ENCODE measurements around the gene MEIOSIN. TPM values are rescaled to one million over a fixed set of nuclear protein-coding genes. Genes with fewer than 3 reads are reported as not detected.

Gene MEIOSIN
- total RNA-seq, 1 donor from 2014 or later, result not detected

DNA sequence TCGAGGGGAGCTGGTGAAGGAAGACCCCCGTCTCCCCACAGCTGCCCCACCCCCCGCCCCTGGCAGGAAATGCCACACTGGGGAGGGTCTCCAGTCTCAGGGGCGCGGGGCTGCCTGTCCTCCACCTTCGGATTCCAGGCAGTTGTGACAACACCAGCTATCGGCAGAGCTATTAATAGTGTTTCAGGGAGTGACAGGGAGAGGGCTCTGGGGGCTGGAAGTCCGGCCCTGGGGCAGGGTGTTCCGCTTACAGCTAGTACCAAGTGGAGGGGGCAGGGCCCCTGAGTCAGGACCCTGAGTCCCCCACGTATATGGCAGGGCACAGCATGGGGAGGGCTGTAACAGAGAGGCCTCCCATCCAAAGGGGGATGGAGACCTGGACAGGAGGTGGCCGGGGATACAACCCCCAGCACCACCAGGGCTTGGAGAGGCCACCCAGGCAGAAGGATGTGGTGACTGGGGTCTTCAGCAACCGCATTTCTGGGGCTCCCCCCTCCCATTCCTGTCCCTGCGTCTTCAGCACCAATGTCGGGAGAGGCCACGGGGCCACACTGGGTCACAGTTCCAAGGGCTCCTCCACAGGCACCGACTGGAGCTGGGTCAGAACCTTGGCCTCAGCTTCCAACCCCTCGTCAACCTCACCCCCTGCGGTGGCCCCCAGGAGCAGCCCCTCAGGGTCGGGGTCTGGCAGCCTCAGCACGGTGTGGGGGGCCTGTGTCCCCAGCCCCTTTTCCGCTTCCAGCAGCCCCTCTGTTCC lies 31.9 kb downstream of the MEIOSIN start:
- no peak for DNase-seq (ENCODE audit: low read depth in 2 of 2)

- no peak for DNase-seq (ENCODE audit: low read depth in 2 of 2)
These were observed 32.6 kb downstream of the MEIOSIN start for GRCh38 chr19:45765702-45766295.

- DNase-seq (ENCODE audit: low read depth in 2 of 2), result no peak
These were observed 33.1 kb downstream of the MEIOSIN start for GRCh38 chr19:45766296-45766868.

DNA sequence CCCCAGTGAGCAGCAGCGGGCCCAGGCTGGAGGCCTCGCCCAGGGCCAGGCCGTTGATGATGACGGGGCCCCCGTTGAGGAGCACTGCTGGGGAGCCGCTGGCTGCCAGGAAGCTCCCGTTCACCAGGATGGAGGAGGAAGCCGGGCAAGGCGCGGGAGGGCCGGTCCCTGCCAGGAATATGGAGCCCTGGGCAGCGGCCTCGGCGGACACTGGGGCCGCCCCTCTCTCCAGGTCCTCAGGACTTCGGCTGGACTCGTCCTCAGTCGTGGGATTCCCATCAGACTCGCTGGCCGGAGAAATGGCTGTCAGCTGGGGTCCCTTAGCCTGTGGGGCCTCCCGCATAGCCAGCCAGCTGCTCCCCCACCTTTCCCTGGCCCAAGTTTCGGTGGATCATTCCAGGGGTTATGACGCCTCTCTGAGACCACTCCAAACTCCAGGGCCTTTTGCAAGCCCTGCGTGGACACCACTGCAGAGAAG lies 33.7 kb downstream of the MEIOSIN start:
- peak in 1 of 2 donors; percentile 16 for DNase-seq (ENCODE audit: low read depth in 2 of 2)

- DNase-seq (ENCODE audit: low read depth in 2 of 2), result peak in 1 of 2 donors; percentile 77
These were observed 34.2 kb downstream of the MEIOSIN start for GRCh38 chr19:45767410-45767880.

DNA sequence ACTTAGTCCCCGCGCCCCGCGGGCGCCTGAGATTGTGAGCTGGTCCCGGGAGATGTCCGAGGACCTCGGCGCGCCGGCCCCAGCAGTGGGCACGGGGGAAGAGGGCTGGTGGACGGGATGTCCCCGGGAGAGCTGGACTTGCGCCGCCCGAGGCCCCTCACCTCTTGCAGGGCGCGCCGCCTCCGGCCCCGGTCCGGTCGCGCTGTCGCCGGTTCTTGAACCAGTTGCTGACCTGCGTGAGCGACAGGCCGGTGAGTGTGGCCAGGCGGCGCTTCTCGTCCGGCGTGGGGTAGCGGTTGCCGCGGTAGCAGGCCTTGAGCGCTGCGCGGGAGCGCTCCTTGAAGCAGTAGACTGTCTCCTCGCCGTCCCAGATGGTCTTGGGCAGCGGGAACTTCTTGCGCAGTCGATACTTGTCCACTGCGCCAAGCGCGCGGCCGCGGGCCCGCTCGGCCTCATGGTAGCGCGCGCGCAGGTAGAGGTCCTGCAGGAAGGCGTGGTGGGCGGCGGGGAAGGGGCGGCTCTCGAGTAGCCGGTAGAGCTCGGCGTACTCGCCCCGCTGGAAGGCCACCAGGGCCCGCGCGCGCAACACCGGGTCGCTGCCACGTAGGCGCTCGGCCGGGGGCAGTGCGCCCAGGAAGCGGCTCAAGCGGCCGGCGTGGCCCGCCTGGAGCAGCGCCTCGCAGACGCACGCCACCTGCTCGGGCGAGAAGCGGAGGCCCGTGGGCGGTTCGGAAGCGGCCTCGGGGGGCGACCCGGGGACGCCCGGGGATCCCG lies 34.8 kb downstream of the MEIOSIN start:
- DNase-seq (ENCODE audit: low read depth in 2 of 2), result peak in 1 of 2 donors; percentile 70

DNA sequence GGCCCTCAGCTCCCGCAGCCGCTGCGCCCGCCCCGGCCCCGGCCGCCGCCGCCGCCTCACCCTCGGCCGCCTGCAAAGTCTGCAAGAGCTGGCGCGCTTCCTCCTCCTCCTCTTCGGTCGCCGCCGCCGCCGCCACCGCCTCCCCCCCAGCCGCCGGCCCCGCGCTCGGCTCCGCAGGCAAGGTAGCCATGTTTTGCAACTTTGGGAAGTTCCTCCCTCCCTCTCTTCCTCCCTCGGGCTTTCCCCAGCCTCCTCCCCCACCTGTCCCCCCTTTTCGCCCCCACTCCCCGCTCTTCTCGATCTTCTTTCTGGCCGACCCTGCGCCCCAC lies 35.4 kb downstream of the MEIOSIN start:
- DNase-seq (ENCODE audit: low read depth in 2 of 2), result peak in 1 of 2 donors; percentile 43

DNA sequence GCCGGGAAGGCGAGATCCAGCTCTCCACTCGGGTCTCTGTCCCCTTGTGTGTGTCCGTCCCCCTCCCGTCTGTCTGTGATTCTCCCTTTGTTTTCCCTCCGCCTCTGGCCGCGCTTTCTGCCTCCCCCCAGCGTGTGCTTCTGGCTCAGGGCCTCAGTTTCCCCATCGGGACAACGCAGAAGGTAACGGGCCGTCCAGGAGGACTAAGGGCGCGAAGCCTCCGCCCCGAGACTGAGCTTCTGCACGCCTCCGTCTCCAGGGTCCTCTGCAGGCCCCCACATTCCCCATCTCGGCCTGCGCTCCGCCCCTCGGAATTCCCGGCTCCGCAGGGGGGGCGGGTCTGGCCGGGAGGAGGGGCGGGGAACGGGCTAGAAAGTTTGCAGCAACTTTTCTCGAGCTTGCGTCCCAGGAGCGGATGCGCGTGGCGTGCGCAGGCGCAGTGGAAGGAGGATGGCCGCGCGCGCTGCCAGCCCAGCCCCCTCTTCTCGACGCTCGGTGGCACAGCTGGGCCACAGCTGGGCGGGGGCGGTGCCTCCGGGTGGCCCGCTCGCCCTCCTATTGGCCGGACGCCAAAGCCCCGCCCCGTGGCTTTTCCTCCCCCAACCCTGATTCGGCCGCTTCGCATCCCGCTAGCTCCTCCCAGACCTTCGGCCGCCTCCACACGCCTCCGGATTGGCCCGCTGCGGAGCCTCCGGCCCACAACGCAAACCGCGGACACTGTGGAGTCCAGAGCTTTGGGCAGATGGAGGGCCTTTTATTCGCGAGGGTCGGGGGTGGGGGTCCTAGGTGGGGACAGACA lies 35.9 kb downstream of the MEIOSIN start, which contains the start of gene SIX5:
SIX5 (minus strand) TSS at position 269 of the 799 bp plus-strand sequence. CDS start 408 bp downstream, outside the sequence.
- DNase-seq (ENCODE audit: low read depth in 2 of 2), result peak; percentile 96 to 98

- DNase-seq (ENCODE audit: low read depth in 2 of 2), result no peak
These were observed 36.6 kb downstream of the MEIOSIN start for GRCh38 chr19:45769821-45770191.

DNA sequence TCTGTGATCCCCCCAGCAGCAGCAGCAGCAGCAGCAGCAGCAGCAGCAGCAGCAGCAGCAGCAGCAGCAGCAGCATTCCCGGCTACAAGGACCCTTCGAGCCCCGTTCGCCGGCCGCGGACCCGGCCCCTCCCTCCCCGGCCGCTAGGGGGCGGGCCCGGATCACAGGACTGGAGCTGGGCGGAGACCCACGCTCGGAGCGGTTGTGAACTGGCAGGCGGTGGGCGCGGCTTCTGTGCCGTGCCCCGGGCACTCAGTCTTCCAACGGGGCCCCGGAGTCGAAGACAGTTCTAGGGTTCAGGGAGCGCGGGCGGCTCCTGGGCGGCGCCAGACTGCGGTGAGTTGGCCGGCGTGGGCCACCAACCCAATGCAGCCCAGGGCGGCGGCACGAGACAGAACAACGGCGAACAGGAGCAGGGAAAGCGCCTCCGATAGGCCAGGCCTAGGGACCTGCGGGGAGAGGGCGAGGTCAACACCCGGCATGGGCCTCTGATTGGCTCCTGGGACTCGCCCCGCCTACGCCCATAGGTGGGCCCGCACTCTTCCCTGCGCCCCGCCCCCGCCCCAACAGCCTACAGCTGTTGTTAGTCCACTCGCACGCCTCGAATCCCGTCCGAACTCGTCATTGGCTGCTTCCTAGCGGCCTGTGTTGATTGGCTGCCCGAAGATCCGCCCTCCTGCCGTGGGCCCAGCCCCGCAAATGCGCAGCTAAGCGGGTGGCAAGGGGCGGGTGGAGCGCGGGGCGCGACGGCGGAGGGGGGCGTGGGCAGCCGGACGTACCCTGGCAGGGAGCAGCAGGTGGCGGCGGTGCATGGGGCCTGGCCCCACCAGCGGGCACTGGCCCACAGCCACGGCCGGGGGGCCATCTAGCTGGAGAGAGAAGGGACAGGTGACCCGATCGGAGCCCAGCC lies 37.2 kb downstream of the MEIOSIN start:
- DNase-seq (ENCODE audit: low read depth in 2 of 2), result peak; percentile 96 to 100

GRCh38 chr19:45771311-45771933 lies 38.2 kb downstream of the MEIOSIN start:
- no peak for DNase-seq (ENCODE audit: low read depth in 2 of 2)

DNA sequence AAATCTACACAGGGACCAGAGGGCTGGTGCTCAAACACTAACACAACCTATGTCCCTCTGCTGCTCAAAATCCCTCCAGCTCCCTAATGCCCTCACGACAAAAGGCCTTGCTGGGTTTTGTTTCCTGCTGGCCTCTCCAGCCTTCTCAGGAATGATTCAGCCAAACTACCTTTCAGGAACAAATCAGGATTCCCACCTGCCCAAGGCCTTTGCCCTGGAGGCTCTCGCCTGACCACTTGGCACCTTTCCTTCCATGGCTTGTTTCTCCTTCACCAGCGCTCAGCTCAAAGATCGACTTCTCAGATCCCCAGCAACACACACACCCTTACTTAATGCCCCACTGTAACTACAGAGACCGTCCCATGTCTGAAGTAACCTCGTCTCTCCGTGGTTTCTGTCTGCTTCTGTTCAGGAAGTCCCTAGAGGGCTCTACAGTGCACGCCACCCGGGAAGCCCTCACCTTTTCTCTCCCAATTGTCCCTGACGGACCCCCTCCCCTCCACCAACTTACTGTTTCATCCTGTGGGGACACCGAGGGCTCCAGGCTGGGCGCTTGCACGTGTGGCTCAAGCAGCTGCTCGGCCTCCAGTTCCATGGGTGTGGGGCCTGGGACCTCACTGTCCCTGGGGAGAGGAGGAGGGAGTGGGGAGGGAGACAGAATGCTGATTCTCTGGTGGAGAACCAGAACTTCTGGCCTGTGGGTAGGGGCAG lies 39.0 kb downstream of the MEIOSIN start:
- DNase-seq (ENCODE audit: low read depth in 2 of 2), result no peak

DNA sequence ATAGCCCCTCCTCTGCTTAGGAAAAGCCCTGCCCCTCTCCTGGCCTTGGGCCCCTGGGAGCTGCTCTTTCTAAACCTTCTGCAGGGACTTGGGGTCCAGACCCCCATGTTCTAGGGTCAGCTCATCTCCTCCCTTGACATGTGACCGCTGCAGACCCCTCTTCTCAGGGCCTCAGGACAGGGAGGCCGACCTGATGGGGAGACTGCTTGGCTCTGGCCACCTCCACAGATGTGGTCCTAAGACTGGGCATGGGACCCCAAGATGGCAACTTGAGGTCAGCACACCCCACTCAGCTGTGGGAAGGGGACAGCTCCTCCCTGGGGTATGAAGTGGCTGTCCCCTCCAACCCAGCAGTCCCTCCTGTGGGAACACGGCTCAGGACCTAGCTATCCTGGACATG lies 39.7 kb downstream of the MEIOSIN start:
- DNase-seq (ENCODE audit: low read depth in 2 of 2), result no peak

DNA sequence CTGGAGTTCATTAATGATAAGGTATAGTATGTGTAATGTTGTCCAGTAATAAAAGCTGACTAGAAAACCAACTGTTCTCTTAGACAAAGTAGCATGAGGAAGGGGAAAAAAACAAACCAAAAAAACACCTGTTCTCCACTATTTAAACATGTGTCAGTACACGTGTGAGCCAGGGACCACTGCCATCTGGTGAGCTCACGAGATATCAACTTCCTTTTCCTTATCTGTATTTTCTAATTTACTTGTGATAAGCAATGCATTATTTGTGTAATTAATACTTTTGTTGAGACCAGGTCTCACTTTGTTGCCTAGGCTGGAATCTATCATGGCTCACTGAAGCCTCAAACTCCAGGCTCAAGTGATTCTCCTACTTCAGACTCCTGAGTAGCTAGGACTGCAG lies 40.1 kb downstream of the MEIOSIN start:
- DNase-seq (ENCODE audit: low read depth in 2 of 2), result no peak

DNA sequence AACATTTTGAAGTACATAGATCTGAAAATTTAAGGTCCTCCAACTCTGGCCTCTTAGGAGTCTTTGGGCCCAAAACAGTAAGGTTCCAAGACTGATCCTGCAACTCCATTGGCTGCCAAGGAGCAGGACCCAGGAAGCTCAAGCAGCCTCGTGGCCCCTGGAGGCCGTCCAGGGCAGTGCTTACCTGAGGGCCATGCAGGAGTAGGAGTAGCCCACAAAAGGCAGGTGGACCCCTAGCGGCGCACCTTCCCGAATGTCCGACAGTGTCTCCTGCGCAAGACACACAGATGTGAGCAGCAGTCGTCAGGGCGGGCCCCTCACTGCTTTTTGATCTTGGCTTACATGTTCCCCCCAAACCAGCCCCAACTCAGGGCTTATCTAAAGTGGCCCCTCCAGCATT lies 41.5 kb downstream of the MEIOSIN start:
- DNase-seq (ENCODE audit: low read depth in 2 of 2), result no peak

DNA sequence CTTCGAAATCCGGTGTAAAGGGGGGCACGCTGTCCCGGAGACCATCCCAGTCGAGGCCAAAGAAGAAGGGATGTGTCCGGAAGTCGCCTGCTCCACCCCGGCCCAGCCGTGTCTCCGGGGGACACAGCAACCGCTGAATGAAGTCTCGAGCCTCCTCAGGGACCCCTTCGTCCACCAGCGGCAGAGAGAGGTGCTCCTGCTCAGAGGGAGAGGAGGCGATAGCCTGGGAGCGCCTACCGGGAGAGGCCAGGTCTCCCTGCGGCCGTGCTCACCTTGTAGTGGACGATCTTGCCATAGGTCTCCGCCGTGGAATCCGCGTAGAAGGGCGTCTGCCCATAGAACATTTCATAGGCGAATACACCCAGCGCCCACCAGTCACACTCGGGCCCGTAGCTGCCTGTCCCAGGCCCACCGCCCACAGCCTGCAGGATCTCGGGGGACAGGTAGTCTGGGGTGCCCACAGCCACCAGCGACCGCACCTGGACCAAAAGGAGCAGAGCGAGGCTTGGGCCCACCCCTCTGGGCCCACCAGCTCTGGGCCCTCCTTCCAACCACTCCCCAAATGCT lies 44.2 kb downstream of the MEIOSIN start:
- no peak for DNase-seq (ENCODE audit: low read depth in 2 of 2)

DNA sequence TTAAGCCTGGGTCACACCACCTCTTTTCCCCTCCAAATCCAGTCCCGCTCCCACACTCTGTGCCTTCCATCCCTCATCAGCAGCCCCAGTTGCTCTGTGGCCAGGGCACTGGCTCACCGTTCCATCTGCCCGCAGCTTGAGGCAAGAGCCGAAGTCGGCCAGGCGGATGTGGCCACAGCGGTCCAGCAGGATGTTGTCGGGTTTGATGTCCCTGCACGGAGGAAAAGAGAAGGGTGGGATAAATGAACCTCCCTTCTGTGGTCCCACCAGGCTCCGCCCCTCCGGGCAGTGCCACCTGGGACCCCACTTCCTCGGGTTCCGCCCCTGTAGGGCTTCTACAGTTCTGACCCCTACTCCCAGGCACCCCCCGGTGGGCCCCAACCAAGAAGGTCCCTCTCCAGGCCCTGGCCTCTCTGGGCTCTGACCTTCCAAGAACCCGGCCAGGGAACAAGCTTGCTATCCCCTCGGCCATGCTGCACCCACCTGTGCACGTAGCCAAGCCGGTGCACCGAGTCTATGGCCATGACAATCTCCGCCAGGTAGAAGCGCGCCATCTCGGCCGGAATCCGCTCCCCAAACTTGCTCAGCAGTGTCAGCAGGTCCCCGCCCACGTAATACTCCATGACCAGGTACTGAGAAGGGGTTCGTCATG lies 44.9 kb downstream of the MEIOSIN start:
- no peak for DNase-seq (ENCODE audit: low read depth in 2 of 2)

All from dermis microvascular lymphatic vessel endothelial cell (primary cell).